PC-3 (cell line): Measurements from ENCODE around the gene CEBPA.

Experiments used
- EZH2 ChIP-seq: fragments of 300-600 bp; sonication (generic); IDR thresholded peaks from one replicate; pipeline ENCODE4 v1.6.1; 2017; ENCODE audit warnings: antibody characterized with exemption, mild to moderate bottlenecking, low read length; ENCODE audit not compliant: unreplicated experiment
- EZH2phosphoT487 ChIP-seq: fragments of 300-600 bp; sonication (generic); IDR thresholded peaks from 2 replicates; pipeline ENCODE4 v1.6.1; 2018; ENCODE audit warnings: mild to moderate bottlenecking, antibody characterized with exemption, low read length, borderline replicate concordance
- TF ChIP-seq, protein P1 (sequence below): fragments of 300-600 bp; sonication (generic); conservative IDR thresholded peaks from 2 replicates; pipeline ENCODE4 v1.5.1; 2017; ENCODE audit warnings: antibody characterized with exemption, low read depth, mild to moderate bottlenecking, low read length

DNA sequence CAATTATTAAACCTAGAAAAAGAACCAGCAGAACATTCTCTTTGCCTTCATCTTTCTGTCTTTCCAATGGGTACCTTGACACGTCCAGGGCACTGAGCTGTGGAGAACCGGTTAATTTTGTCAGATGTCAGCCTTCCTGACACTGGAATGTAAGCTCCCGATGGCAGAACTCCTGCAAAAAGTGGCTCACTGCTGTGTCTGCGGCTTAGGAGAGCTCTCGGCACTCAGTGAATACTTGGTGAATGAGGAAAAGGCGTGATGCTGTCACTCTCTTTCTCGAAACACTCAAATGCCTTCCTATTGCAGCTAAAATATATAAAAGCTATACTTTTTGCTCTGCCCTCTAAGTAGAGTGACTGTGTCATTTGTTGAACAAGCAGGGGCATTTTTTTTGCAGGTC is 17.6 kb downstream of the CEBPA start:
- TF ChIP-seq, protein P1, sequence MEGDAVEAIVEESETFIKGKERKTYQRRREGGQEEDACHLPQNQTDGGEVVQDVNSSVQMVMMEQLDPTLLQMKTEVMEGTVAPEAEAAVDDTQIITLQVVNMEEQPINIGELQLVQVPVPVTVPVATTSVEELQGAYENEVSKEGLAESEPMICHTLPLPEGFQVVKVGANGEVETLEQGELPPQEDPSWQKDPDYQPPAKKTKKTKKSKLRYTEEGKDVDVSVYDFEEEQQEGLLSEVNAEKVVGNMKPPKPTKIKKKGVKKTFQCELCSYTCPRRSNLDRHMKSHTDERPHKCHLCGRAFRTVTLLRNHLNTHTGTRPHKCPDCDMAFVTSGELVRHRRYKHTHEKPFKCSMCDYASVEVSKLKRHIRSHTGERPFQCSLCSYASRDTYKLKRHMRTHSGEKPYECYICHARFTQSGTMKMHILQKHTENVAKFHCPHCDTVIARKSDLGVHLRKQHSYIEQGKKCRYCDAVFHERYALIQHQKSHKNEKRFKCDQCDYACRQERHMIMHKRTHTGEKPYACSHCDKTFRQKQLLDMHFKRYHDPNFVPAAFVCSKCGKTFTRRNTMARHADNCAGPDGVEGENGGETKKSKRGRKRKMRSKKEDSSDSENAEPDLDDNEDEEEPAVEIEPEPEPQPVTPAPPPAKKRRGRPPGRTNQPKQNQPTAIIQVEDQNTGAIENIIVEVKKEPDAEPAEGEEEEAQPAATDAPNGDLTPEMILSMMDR, result no peak
- no peak for TF ChIP-seq EZH2phosphoT487
- TF ChIP-seq EZH2, result no peak
